HepG2 (cell line): ENCODE results near the gene IGSF21. TPM values are rescaled to one million over a fixed set of nuclear protein-coding genes. Genes with fewer than 3 reads are reported as not detected.
A peak's percentile ranks its signal among the peaks of the same experiment; 100 is the strongest.

Source experiments
- ATAC-seq: fragments of 200-7000 bp; cut with Tn5 transposase; 3 replicates; pipeline ENCODE4 v1.9.1; 2020; ENCODE audit warnings: mild to moderate bottlenecking, moderate library complexity
- Bru-seq: library from RNA; stranded (reverse); fragments of 400-500 nt; gene quantifications from one replicate; lab custom pipeline; 2021; lab: Mats Ljungman, UMichigan
- BruChase-seq, 2 experiments: library from RNA; stranded (reverse); fragments of 400-500 nt; gene quantifications; one replicate each; lab custom pipeline; 2021; lab: Mats Ljungman, UMichigan
- BruUV-seq: library from RNA; stranded (reverse); fragments of 400-500 nt; replicated peaks from 2 replicates; lab custom pipeline; 2021; lab: Mats Ljungman, UMichigan
- CTCF ChIA-PET: fragments of 300-600 bp; formaldehyde crosslinking; extraction: SDS; loops from one replicate; lab custom pipeline; 2021; ENCODE audit warnings: low total read pairs, inconsistent platforms, low intra/inter-chr PET ratio; lab: Yijun Ruan, JAX
- POLR2A ChIA-PET: fragments of 350-600 bp; sonication (Branson Sonifier 250); formaldehyde crosslinking; loops from one replicate; lab custom pipeline; 2020; ENCODE audit warnings: antibody characterized with exemption, inconsistent platforms; lab: Yijun Ruan, JAX
- DNase-seq: peaks from one replicate; pipeline ENCODE4 v3.0.0-alpha.2; 2015; ENCODE audit warnings: low spot score
- FAIRE-seq: peaks from 3 replicates; lab custom pipeline; 2011; peaks lifted over from hg19 to GRCh38; lab: Jason Lieb, UNC
- H2AFZ ChIP-seq: one replicate; pipeline ENCODE4 v1.6.1; 2011; ENCODE audit warnings: low read length, inconsistent platforms
- H3K27ac ChIP-seq: fragments of 300-600 bp; 3 replicates; pipeline ENCODE4 v1.8.0; 2011; ENCODE audit warnings: mixed run types, mild to moderate bottlenecking, mixed read lengths, low read length, inconsistent platforms; ENCODE audit not compliant: insufficient read depth; ENCODE audit errors: extremely low read length
- H3K27me3 ChIP-seq, 2 experiments: fragments of 200-600 bp in 1 of 2; 2 replicates in 1 of 2; 3 replicates in 1 of 2; pipeline versions ENCODE4 v1.6.0 to v1.8.0; 2011; ENCODE audit warnings: low read length in 2 of 2, mild to moderate bottlenecking in 2 of 2, moderate library complexity in 2 of 2, inconsistent platforms in 1 of 2; ENCODE audit not compliant: insufficient read depth in 2 of 2, control insufficient read depth in 1 of 2
- H3K36me3 ChIP-seq, 2 experiments: fragments of 200-600 bp in 1 of 2; replicated peaks in 1 of 2; 2 replicates in 1 of 2; 3 replicates in 1 of 2; pipeline versions ENCODE4 v1.5.1 to v1.8.0; 2011; ENCODE audit warnings: low read length in 2 of 2, inconsistent platforms in 1 of 2; ENCODE audit not compliant: insufficient read depth in 2 of 2, control insufficient read depth in 1 of 2
- H3K4me1 ChIP-seq: 2 replicates; pipeline ENCODE4 v1.5.1; 2012; ENCODE audit warnings: low read length, inconsistent platforms; ENCODE audit not compliant: insufficient read depth
- H3K4me2 ChIP-seq: 2 replicates; pipeline ENCODE4 v1.6.0; 2011; ENCODE audit warnings: low read depth, low read length, inconsistent platforms
- H3K4me3 ChIP-seq, 3 experiments: fragments of 200-600 bp in 1 of 3; sonication (generic), shearing (Covaris generic) in 1 of 3; replicated peaks in 1 of 3; 2 replicates each; pipeline ENCODE4 v1.5.1; 2011 to 2016; ENCODE audit warnings: low read length in 3 of 3, inconsistent platforms in 2 of 3, low read depth in 2 of 3, mild to moderate bottlenecking in 2 of 3, control low read depth in 1 of 3, mixed read lengths in 1 of 3; ENCODE audit not compliant: insufficient read depth in 1 of 3
- H3K79me2 ChIP-seq: one replicate; pipeline ENCODE4 v1.6.1; 2011; ENCODE audit warnings: low read length, inconsistent platforms; ENCODE audit not compliant: insufficient read depth
- H3K9ac ChIP-seq: 2 replicates; pipeline ENCODE4 v1.6.0; 2011; ENCODE audit warnings: mild to moderate bottlenecking, low read depth, low read length, inconsistent platforms; ENCODE audit not compliant: insufficient read depth
- H3K9me3 ChIP-seq: 2 replicates; pipeline ENCODE4 v1.5.1; 2012; ENCODE audit warnings: mild to moderate bottlenecking, low read length
- H4K20me1 ChIP-seq: 2 replicates; pipeline ENCODE4 v1.6.0; 2011; ENCODE audit warnings: inconsistent platforms, mild to moderate bottlenecking, low read length, moderate library complexity; ENCODE audit not compliant: insufficient read depth
- NR3C1 ChIP-seq: sonication (generic); formaldehyde crosslinking; IDR thresholded peaks from 2 replicates; pipeline ENCODE4 v1.4.0; 2020; ENCODE audit warnings: missing genetic modification reagents
- TBL1XR1 ChIP-seq: fragments of 150-350 bp; IDR thresholded peaks from 2 replicates; pipeline ENCODE4 v1.6.1; 2014; ENCODE audit warnings: borderline replicate concordance, low read length; ENCODE audit not compliant: partially characterized antibody
- U2AF2 ChIP-seq: fragments of 200-400 bp; formaldehyde crosslinking; IDR thresholded peaks from 2 replicates; pipeline ENCODE4 v1.6.1; 2017; ENCODE audit warnings: low read depth, mild to moderate bottlenecking, low read length
- ZHX1 ChIP-seq: sonication (generic); formaldehyde crosslinking; IDR thresholded peaks from 2 replicates; pipeline ENCODE4 v1.8.1; 2022; ENCODE audit warnings: low read depth, mild to moderate bottlenecking, missing genetic modification reagents
- ZNF232 ChIP-seq: sonication (generic); formaldehyde crosslinking; IDR thresholded peaks from 2 replicates; pipeline ENCODE4 v1.4.0; 2020; ENCODE audit warnings: missing genetic modification reagents, borderline replicate concordance
- ZNF451 ChIP-seq: sonication (generic); formaldehyde crosslinking; IDR thresholded peaks from 2 replicates; pipeline ENCODE4 v1.5.0; 2020; ENCODE audit warnings: mild to moderate bottlenecking, missing genetic modification reagents
- ZNF468 ChIP-seq: sonication (generic); formaldehyde crosslinking; IDR thresholded peaks from 2 replicates; pipeline ENCODE4 v1.8.0; 2022; ENCODE audit warnings: mild to moderate bottlenecking, moderate library complexity, missing genetic modification reagents
- ZNF616 ChIP-seq: sonication (generic); formaldehyde crosslinking; IDR thresholded peaks from 2 replicates; pipeline ENCODE4 v1.5.0; 2020; ENCODE audit warnings: low read depth, mild to moderate bottlenecking, missing genetic modification reagents
- WGBS: methylation state at CpG from one replicate; pipeline ENCODE4 v1.1.6; 2017; ENCODE audit warnings: low lambda C conversion rate; 5-methylcytosine and 5-hydroxymethylcytosine counted together
- in situ Hi-C: cut with HindIII; loops from 2 replicates; pipeline ENCODE4 v1.10.0; 2017; ENCODE audit warnings: low pct_unique_long_range_greater_than_20kb; ENCODE audit not compliant: extremely low pct_ligation_motif_present
- intact Hi-C: fragments of 100-400 bp; cut with micrococcal nuclease; formaldehyde crosslinking; loops from one replicate; pipeline ENCODE4 v1.10.0; 2022; ENCODE audit not compliant: unreplicated experiment
- long read RNA-seq, 2 experiments: library from RNA in 1 of 2; library from polyadenylated mRNA in 1 of 2; stranded (forward) in 1 of 2; unstranded in 1 of 2; transcript quantifications; one replicate each; pipeline ENCODE4 v2.0.0, GENCODE V29; 2019 to 2022
- polyA minus RNA-seq, 3 experiments: library from RNA; depleted of rRNA, polyadenylated mRNA; stranded (reverse); fragments of >200 nt; gene quantifications; 2 replicates each; pipeline ENCODE4 v1.2.3, GENCODE V29; 2011; ENCODE audit warnings: low replicate concordance in 1 of 3
- polyA plus RNA-seq, 8 experiments: library from polyadenylated mRNA; depleted of rRNA in 3 of 8; stranded (reverse) in 7 of 8; unstranded in 1 of 8; fragments of >200 nt; fragmentation: Illumina TruSeq in 4 of 8; extraction: Trizol in 4 of 8; gene quantifications; 2 replicates each; pipeline versions ENCODE4 v1.2.1 to v1.2.3, GENCODE V29; 2011 to 2016; ENCODE audit warnings: low read depth in 4 of 8, missing spikeins in 1 of 8, mixed read lengths in 1 of 8; ENCODE audit not compliant: insufficient read depth in 1 of 8
- total RNA-seq, 5 experiments: library from RNA; depleted of rRNA; stranded (reverse); fragments of >200 nt; fragmentation: Illumina TruSeq; extraction: Trizol; gene quantifications; 2 replicates each; pipeline ENCODE4 v1.2.3, GENCODE V29; 2016; ENCODE audit warnings: low read depth in 1 of 5
- TF ChIP-seq, protein P1 (sequence below): IDR thresholded peaks from 2 replicates; pipeline ENCODE4 v1.6.1; 2012; ENCODE audit warnings: inconsistent platforms
- TF ChIP-seq, protein P2 (sequence below): sonication (generic); formaldehyde crosslinking; conservative IDR thresholded peaks from 2 replicates; pipeline ENCODE4 v1.8.0; 2022; ENCODE audit warnings: missing genetic modification reagents

Gene IGSF21
- total RNA-seq (2016; rRNA removed; fragmentation: Illumina TruSeq; extraction: Trizol) (not detected in 2 replicates), polyA plus RNA-seq (2011; rRNA removed) (not detected in 2 replicates), polyA minus RNA-seq (2011; rRNA and poly(A)+ RNA removed; ENCODE audit: low replicate concordance) (not detected in 2 replicates), Bru-seq, nascent RNA (percentile 0 among the genes with signal in this experiment), BruChase-seq, experiment 1, labeled RNA remaining after a 6-hour chase (not detected), BruChase-seq, experiment 2, labeled RNA remaining after a 2-hour chase (not detected)
- total RNA-seq (2016; cell fraction: cytosol; rRNA removed; fragmentation: Illumina TruSeq; extraction: Trizol; ENCODE audit: low read depth), result not detected in 2 replicates
- not detected in 2 replicates for total RNA-seq (2016; cell fraction: insoluble cytoplasmic fraction; rRNA removed; fragmentation: Illumina TruSeq; extraction: Trizol)
- not detected in 2 replicates for total RNA-seq (2016; cell fraction: membrane; rRNA removed; fragmentation: Illumina TruSeq; extraction: Trizol)
- total RNA-seq (2016; cell fraction: nucleus; rRNA removed; fragmentation: Illumina TruSeq; extraction: Trizol), result not detected in 2 replicates
- not detected in 2 replicates for polyA plus RNA-seq (2011; cell fraction: cytosol; rRNA removed)
- polyA plus RNA-seq (2011; cell fraction: nucleus; rRNA removed), result not detected in 2 replicates
- not detected in 2 replicates for polyA plus RNA-seq (2012)
- not detected in 2 replicates for polyA plus RNA-seq (2016; cell fraction: cytosol; fragmentation: Illumina TruSeq; extraction: Trizol; ENCODE audit: low read depth)
- polyA plus RNA-seq (2016; cell fraction: insoluble cytoplasmic fraction; fragmentation: Illumina TruSeq; extraction: Trizol; ENCODE audit: low read depth), result not detected in 2 replicates
- polyA plus RNA-seq (2016; cell fraction: membrane; fragmentation: Illumina TruSeq; extraction: Trizol; ENCODE audit: low read depth), result not detected in 2 replicates
- polyA plus RNA-seq (2016; cell fraction: nucleus; fragmentation: Illumina TruSeq; extraction: Trizol; ENCODE audit: insufficient read depth, low read depth), result not detected in 2 replicates
- not detected in 2 replicates for polyA minus RNA-seq (2011; cell fraction: cytosol; rRNA and poly(A)+ RNA removed)
- polyA minus RNA-seq (2011; cell fraction: nucleus; rRNA and poly(A)+ RNA removed), result not detected in 2 replicates
- long read RNA-seq, experiment 1, result 0 reads
- long read RNA-seq, experiment 2, result 0 reads

GRCh38 chr1:18107369-18108298 is at the start of gene IGSF21:
TSS of gene IGSF21 (plus strand) at chr1:18107798. CDS start at chr1:18108129, 331 bp downstream.
- Histone ChIP-seq H3K27ac (no peak within 1 kb of the TSS), H3K9ac (no peak within 1 kb of the TSS), H3K9me3 (no peaks in the 10 kb centered on the region), H3K79me2 (no peaks in the 10 kb centered on the region), H2AFZ (no peak within 1 kb of the TSS), H3K4me2 (no peak within 1 kb of the TSS), H3K4me3 (no peak within 1 kb of the TSS), H3K36me3 (no peaks in the 10 kb centered on the region), H4K20me1 (0 out of 2 replicates have a peak, but pooled peaks cover 3% of the 10 kb centered on the region), H3K27me3 (peaks cover 6 to 39% of the 10 kb centered on the region in 2 experiments; a peak in 3 of 5 replicates), H3K4me1 (no peaks in the 10 kb centered on the region)
- ChIA-PET CTCF (no interaction called here), POLR2A (no interaction called here)
- FAIRE-seq (no peak), ATAC-seq (no peak), DNase-seq (no peak)
- intact Hi-C loops (no loop called here), in situ Hi-C loops (no loop called here)
- no TSS peak for BruUV-seq
- WGBS, result 24% methylated on average over 40 of the region's 108 CpGs
- TF ChIP-seq, protein P1, sequence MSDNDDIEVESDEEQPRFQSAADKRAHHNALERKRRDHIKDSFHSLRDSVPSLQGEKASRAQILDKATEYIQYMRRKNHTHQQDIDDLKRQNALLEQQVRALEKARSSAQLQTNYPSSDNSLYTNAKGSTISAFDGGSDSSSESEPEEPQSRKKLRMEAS, result no peak
- no peak for TF ChIP-seq ZNF451 (CRISPR knock-in tag)
- no peak for TF ChIP-seq ZNF468 (CRISPR knock-in tag)
- TF ChIP-seq, protein P2, sequence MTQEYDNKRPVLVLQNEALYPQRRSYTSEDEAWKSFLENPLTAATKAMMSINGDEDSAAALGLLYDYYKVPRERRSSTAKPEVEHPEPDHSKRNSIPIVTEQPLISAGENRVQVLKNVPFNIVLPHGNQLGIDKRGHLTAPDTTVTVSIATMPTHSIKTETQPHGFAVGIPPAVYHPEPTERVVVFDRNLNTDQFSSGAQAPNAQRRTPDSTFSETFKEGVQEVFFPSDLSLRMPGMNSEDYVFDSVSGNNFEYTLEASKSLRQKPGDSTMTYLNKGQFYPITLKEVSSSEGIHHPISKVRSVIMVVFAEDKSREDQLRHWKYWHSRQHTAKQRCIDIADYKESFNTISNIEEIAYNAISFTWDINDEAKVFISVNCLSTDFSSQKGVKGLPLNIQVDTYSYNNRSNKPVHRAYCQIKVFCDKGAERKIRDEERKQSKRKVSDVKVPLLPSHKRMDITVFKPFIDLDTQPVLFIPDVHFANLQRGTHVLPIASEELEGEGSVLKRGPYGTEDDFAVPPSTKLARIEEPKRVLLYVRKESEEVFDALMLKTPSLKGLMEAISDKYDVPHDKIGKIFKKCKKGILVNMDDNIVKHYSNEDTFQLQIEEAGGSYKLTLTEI, result no peak
- TF ChIP-seq TBL1XR1, result no peak
- no peak for TF ChIP-seq ZNF616 (CRISPR knock-in tag)
- no peak for TF ChIP-seq NR3C1 (CRISPR knock-in tag)
- no peak for TF ChIP-seq U2AF2
- no peak for TF ChIP-seq ZNF232 (CRISPR knock-in tag)
- TF ChIP-seq ZHX1 (CRISPR knock-in tag), result no peak
